Measurements from ENCODE around the gene RYK.
"Not testable (repeated sequence)": the region's sequence is repeated elsewhere in the genome, so short reads cannot be mapped to it uniquely, and the experiment has no call there.

Gene RYK

GRCh38 chr3:134244921-134245320, 5.7 kb downstream of the RYK start:
- Histone ChIP-seq H3K9me3 (ENCODE audit: control insufficient read depth, insufficient read depth, low read length) (peaks cover 6% of the 10 kb centered on the region; the same call in 1 of the 2 replicates), H3K9ac (ENCODE audit: low read depth, low read length) (no peak overlapping the region), H3K4me1 (ENCODE audit: insufficient read depth, low read length) (peaks cover 22% of the 10 kb centered on the region; the same call in 1 of the 2 replicates), H3K36me3 (ENCODE audit: insufficient read depth, low read length) (no peaks in the 10 kb centered on the region)

- Histone ChIP-seq H3K36me3 (ENCODE audit: insufficient read depth, low read length) (no peaks in the 10 kb centered on the region), H3K9me3 (ENCODE audit: control insufficient read depth, insufficient read depth, low read length) (peaks cover 6% of the 10 kb centered on the region; the same call in 1 of the 2 replicates), H3K4me1 (ENCODE audit: insufficient read depth, low read length) (peaks cover 21% of the 10 kb centered on the region; the same call in 1 of the 2 replicates), H3K9ac (ENCODE audit: low read depth, low read length) (no peak overlapping the region)
These were observed 7.7 kb downstream of the RYK start for GRCh38 chr3:134242649-134243617.

GRCh38 chr3:134239538-134239937, 11.1 kb downstream of the RYK start:
- Histone ChIP-seq H3K4me1 (ENCODE audit: insufficient read depth, low read length) (peaks cover 15% of the 10 kb centered on the region), H3K9ac (ENCODE audit: low read depth, low read length) (no peak overlapping the region)

GRCh38 chr3:134237454-134238145, 13.1 kb downstream of the RYK start:
- no peak overlapping the region for H3K9ac ChIP-seq (ENCODE audit: low read depth, low read length)
- 0 out of 2 replicates have a peak, but pooled peaks cover 2% of the 10 kb centered on the region for H3K9me3 ChIP-seq (ENCODE audit: control insufficient read depth, insufficient read depth, low read length)
- no peaks in the 10 kb centered on the region for H3K36me3 ChIP-seq (ENCODE audit: insufficient read depth, low read length)
- H3K4me1 ChIP-seq (ENCODE audit: insufficient read depth, low read length), result peaks cover 5% of the 10 kb centered on the region

More at GRCh38 chr3:134239538-134239937, 11.1 kb downstream of the RYK start:
- H3K9me3 ChIP-seq (ENCODE audit: control insufficient read depth, insufficient read depth, low read length), result no peaks in the 10 kb centered on the region
- H3K36me3 ChIP-seq (ENCODE audit: insufficient read depth, low read length), result no peaks in the 10 kb centered on the region

GRCh38 chr3:134236505-134237170, 14.0 kb downstream of the RYK start:
- 0 out of 2 replicates have a peak, but pooled peaks cover 2% of the 10 kb centered on the region for H3K9me3 ChIP-seq (ENCODE audit: control insufficient read depth, insufficient read depth, low read length)
- peaks cover 5% of the 10 kb centered on the region for H3K4me1 ChIP-seq (ENCODE audit: insufficient read depth, low read length)
- no peak overlapping the region for H3K9ac ChIP-seq (ENCODE audit: low read depth, low read length)
- no peaks in the 10 kb centered on the region for H3K36me3 ChIP-seq (ENCODE audit: insufficient read depth, low read length)

- Histone ChIP-seq H3K9ac (ENCODE audit: low read depth, low read length) (no peak overlapping the region), H3K4me1 (ENCODE audit: insufficient read depth, low read length) (peaks cover 11% of the 10 kb centered on the region), H3K9me3 (ENCODE audit: control insufficient read depth, insufficient read depth, low read length) (0 out of 2 replicates have a peak, but pooled peaks cover 2% of the 10 kb centered on the region), H3K36me3 (ENCODE audit: insufficient read depth, low read length) (no peaks in the 10 kb centered on the region)
These were observed 15.0 kb downstream of the RYK start for GRCh38 chr3:134235577-134236076.

GRCh38 chr3:134232951-134233350, 17.7 kb downstream of the RYK start:
- Histone ChIP-seq H3K4me1 (ENCODE audit: insufficient read depth, low read length) (peaks cover 6% of the 10 kb centered on the region), H3K9me3 (ENCODE audit: control insufficient read depth, insufficient read depth, low read length) (0 out of 2 replicates have a peak, but pooled peaks cover 2% of the 10 kb centered on the region), H3K36me3 (ENCODE audit: insufficient read depth, low read length) (no peaks in the 10 kb centered on the region), H3K9ac (ENCODE audit: low read depth, low read length) (no peak overlapping the region)

GRCh38 chr3:134232151-134232550, 18.5 kb downstream of the RYK start:
- H3K4me1 ChIP-seq (ENCODE audit: insufficient read depth, low read length), result peaks cover 6% of the 10 kb centered on the region
- no peak overlapping the region for H3K9ac ChIP-seq (ENCODE audit: low read depth, low read length)
- no peaks in the 10 kb centered on the region for H3K36me3 ChIP-seq (ENCODE audit: insufficient read depth, low read length)

GRCh38 chr3:134231131-134231530, 19.5 kb downstream of the RYK start:
- Histone ChIP-seq H3K9ac (ENCODE audit: low read depth, low read length) (no peak overlapping the region), H3K36me3 (ENCODE audit: insufficient read depth, low read length) (no peaks in the 10 kb centered on the region), H3K9me3 (ENCODE audit: control insufficient read depth, insufficient read depth, low read length) (0 out of 2 replicates have a peak, but pooled peaks cover 2% of the 10 kb centered on the region), H3K4me1 (ENCODE audit: insufficient read depth, low read length) (peaks cover 6% of the 10 kb centered on the region; the same call in 1 of the 2 replicates)

More at GRCh38 chr3:134232151-134232550, 18.5 kb downstream of the RYK start:
- 0 out of 2 replicates have a peak, but pooled peaks cover 2% of the 10 kb centered on the region for H3K9me3 ChIP-seq (ENCODE audit: control insufficient read depth, insufficient read depth, low read length)

GRCh38 chr3:134229038-134229437, 21.6 kb downstream of the RYK start:
- H3K4me1 ChIP-seq (ENCODE audit: insufficient read depth, low read length), result peaks cover 6% of the 10 kb centered on the region; the same call in 1 of the 2 replicates
- 0 out of 2 replicates have a peak, but pooled peaks cover 2% of the 10 kb centered on the region for H3K9me3 ChIP-seq (ENCODE audit: control insufficient read depth, insufficient read depth, low read length)
- no peak overlapping the region for H3K9ac ChIP-seq (ENCODE audit: low read depth, low read length)
- no peaks in the 10 kb centered on the region for H3K36me3 ChIP-seq (ENCODE audit: insufficient read depth, low read length)

- Histone ChIP-seq H3K36me3 (ENCODE audit: insufficient read depth, low read length) (no peaks in the 10 kb centered on the region), H3K9ac (ENCODE audit: low read depth, low read length) (no peak overlapping the region), H3K4me1 (ENCODE audit: insufficient read depth, low read length) (peaks cover 6% of the 10 kb centered on the region; the same call in 1 of the 2 replicates), H3K9me3 (ENCODE audit: control insufficient read depth, insufficient read depth, low read length) (0 out of 2 replicates have a peak, but pooled peaks cover 2% of the 10 kb centered on the region)
These were observed 22.2 kb downstream of the RYK start for GRCh38 chr3:134228479-134228878.

- Histone ChIP-seq H3K9ac (ENCODE audit: low read depth, low read length) (no peak overlapping the region), H3K9me3 (ENCODE audit: control insufficient read depth, insufficient read depth, low read length) (0 out of 2 replicates have a peak, but pooled peaks cover 2% of the 10 kb centered on the region), H3K4me1 (ENCODE audit: insufficient read depth, low read length) (peaks cover 6% of the 10 kb centered on the region; the same call in 1 of the 2 replicates), H3K36me3 (ENCODE audit: insufficient read depth, low read length) (no peaks in the 10 kb centered on the region)
These were observed 22.6 kb downstream of the RYK start for GRCh38 chr3:134228035-134228434.

GRCh38 chr3:134224796-134225156, 25.9 kb downstream of the RYK start:
- not testable (repeated sequence) for H3K4me1 ChIP-seq (ENCODE audit: insufficient read depth, low read length); H3K36me3 ChIP-seq (ENCODE audit: insufficient read depth, low read length); H3K9ac ChIP-seq (ENCODE audit: low read depth, low read length); H3K9me3 ChIP-seq (ENCODE audit: control insufficient read depth, insufficient read depth, low read length)

- Histone ChIP-seq H3K9me3 (ENCODE audit: control insufficient read depth, insufficient read depth, low read length) (no peaks in the 10 kb centered on the region), H3K9ac (ENCODE audit: low read depth, low read length) (no peak overlapping the region), H3K36me3 (ENCODE audit: insufficient read depth, low read length) (no peaks in the 10 kb centered on the region), H3K4me1 (ENCODE audit: insufficient read depth, low read length) (no peaks in the 10 kb centered on the region)
These were observed 27.8 kb downstream of the RYK start for GRCh38 chr3:134222835-134223234.
